Superior temporal gyrus (tissue), 1 donor: ENCODE measurements around the gene UAP1.

Experiments used
- DNase-seq: peaks from one replicate; pipeline ENCODE4 v3.0.0-alpha.2; 2016; ENCODE audit errors: extremely low spot score

Gene UAP1

DNA sequence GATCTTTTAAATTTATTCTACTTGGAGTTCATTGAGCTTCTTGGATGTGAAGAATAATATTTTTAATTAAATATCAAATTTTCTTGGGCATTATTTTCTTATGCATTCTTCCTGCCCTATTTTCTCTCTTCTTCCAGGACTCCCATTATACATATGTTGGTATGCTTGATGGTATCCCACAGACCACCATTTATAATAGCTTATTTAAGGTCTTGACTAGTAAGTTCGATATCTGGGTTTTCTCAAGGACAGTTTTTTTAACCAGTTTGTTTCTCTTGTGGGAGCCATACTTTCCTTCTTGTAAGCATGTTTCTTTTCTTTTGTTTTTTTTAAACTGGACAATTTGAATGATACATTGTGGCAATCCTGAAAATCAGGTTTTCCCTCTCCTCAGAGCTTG is 55.3 kb downstream of the UAP1 start:
- DNase-seq, result no peak

DNA sequence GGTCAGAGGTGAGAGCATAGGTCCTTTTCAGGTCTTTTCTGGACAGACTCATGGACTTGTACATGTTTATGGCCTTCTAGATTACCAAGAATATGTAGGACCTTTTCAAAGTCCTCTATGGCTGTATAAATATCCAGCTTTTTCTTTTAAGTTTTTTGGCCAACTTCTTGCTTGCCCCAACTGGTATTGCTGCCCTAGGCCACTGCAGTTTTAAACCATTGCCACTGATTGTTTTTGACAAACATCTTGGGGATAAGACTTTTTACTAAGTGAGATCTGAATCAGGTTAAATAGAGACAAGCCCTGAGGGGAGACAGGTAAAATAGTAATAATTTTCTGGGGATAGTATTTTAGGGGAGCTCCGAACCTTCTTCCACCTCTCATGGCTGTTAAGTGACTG is 56.0 kb downstream of the UAP1 start:
- DNase-seq, result no peak

DNA sequence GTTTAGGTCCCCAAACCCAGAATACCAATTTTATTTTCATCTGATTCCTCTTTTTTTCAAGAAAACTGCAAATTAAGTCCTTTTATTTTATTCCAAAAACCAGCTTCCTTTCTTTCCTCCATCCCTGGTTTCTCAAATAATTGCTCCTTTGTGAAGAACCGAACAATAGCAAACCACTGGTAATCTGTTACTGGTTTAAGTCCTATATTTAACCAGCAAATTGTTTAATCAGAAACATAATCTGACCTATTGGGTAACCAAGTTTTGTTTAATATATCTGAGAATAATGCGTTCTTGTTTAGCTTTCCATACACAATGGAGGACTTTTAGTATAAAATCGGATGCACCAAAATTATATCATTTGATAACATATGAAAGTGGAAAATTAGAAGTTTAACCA is 57.6 kb downstream of the UAP1 start:
- no peak for DNase-seq

DNA sequence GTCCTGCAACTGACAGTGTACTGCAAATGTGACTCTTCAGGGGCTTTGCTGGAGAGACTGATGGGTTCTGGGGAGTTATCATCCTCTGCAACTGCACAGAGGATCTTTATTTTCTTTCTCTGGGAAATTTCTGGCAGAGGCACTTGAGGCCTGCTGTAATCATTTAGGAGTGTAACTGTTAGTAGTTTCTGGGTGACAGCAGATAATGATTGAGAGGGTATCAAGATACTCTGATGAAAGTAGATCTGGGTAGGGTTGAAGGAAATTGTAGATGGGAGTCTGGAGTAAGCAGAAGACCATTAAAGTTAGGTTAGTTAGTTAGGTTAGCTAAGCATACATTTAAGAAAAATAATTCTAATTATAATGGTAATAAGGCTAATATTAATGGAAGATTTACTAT is 59.7 kb downstream of the UAP1 start:
- DNase-seq, result no peak

DNA sequence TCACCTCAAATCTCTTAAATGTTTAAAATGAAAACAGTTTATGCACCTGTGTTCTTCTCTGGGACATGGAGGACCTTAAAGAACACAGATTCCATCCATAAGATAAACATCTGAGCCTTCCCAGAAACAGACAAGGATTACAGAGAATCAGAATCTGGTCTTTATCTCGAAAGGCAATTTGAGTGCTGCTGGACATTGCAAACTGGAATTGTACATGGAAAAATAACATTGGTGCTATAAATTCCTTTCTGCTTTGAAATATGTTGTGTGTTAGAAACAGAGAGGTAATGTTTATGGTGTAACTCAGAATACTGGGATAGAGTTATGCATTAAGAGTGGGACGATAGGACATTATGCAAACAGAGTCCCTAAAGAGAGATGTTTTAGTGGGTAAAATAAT is 64.2 kb downstream of the UAP1 start:
- no peak for DNase-seq

DNA sequence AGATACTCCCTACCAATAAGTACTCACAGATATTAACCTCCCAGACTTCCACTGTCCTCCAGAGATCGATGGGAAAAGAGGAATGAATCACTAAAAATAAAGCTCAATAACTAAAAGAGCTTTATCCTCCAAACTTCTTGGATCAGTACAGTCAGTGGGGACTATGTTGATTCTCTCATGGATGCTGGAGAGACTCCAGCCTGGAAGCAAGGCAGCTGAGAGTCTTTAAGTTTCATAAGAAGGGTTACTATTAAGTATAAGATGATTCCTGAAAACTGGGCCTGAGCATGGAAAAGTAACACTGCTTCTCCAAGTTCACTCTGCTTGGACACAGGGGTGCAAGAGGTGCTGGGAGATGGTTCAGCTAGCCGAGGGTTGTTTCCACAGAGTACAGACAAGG is 64.6 kb downstream of the UAP1 start:
- DNase-seq, result no peak

DNA sequence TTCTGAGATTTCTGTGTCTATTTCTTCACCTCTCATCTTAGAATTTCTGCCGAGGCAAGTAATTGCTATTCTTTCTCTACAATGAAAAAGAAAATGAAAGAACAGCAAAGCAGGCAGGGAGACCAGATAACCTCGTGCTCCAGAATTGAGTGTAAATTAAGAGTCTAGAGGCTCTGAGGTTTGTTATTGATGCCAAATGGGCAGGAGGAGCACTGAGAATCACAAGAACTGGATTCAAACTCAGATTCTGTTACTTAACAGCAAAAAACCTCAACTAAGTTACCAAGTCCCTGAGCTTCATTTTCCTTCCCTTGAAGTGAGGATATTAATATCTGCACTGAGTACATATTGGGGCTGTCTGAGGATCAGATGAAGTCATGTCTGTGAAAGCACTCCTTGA is 65.2 kb downstream of the UAP1 start:
- no peak for DNase-seq

DNA sequence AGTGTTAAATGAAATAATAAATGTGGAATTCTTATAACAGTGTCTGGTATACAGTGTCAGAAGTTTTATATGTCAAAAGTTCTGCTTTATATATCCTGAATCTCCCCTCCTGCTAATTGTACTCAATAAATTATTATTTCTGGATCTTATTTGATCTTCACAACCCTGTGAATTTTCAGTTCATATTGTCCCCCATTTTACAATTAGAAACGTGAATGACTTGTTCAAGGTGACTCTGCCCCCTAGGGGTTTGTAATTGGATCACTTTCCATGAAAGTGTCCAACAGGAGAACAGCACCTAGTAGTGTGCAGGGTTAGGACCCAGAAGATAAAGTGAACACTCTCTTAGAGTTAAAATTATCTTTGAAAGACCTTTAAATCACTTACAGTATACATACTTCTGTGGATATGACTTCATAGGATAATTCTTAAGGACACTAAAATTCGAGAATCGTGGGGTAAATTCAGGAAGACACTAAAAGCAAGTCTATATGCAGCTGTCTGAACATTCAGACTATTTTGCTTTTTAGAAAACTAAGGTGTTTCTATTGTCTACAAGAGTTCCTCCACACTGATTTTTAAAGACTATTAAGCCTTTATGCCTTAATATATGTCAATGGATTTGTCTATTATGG is 66.3 kb downstream of the UAP1 start:
- no peak for DNase-seq

DNA sequence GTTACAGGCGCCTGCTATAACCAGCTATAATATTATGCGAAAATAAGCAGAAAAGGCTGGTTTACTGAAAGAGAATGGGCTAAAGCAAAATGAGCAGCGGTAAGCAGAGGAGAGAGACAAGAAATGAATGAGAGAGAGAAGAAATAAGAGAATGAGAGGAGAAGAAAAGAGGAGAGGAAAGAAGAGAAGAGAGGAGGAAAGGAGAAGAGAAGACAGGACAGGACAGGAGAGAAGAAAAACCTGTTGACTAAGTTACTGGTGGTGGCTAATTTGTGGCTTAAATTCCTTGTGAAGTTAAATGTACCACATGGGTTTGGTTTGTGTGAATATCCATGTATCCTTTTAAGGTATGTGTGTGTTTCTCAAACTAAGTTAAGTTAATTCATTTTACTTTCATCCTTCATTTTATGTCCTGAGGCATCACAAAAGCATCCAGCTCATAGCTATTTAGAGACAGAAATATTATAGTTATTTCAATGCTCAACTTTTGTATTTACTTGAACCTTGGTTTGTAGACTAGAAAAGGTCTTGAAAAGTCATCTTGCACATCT is 67.6 kb downstream of the UAP1 start:
- no peak for DNase-seq

DNA sequence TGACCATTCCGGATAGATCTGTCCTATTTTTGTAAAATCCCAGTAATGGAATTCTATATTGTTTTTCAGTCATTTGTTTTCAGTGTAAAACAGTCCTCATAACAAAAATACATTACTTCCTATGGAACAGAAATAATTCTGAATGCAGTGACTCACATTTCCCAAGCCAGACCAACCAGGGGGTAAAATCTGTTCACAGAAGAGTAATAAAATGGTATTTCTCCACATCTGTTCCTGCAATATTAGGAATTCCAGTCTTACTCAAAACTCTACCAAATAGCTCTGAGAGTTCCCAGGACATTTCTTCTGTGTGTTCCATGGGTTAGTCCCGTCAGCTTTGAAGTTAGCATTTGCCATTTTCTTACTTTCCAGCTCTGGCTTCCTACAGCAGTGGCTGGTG is 68.1 kb downstream of the UAP1 start:
- no peak for DNase-seq

DNA sequence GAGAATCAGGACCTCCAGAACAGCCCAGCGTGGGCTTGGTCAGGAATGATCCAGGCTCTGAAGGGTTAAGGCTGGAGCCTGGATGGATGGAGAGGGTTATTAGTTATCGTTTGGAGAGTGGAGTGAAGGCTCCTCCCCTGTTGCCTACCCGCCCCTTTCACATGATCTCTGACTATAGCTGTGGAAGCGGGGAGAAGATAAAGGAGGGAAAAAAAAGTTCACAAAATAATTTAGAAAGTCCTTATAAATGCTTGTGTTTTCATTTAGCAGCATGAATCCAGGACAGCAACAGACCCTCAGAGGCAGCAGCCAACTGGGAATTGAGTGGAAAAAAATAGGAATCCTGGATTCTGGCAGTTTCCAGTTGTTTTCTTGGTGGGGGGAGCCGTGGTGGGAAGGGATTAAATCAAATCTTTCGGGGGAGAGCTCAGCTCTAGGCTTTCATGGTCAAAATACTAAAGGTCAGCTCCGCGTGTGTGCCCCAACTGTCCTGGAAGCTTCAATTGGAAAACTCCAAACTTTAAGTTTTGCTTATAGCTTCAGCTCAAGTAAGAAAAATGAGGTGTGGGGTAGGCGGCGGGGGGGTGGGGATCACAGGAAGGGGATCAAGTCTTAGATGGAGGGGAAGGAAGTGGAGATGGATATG is 70.1 kb downstream of the UAP1 start:
- no peak for DNase-seq

DNA sequence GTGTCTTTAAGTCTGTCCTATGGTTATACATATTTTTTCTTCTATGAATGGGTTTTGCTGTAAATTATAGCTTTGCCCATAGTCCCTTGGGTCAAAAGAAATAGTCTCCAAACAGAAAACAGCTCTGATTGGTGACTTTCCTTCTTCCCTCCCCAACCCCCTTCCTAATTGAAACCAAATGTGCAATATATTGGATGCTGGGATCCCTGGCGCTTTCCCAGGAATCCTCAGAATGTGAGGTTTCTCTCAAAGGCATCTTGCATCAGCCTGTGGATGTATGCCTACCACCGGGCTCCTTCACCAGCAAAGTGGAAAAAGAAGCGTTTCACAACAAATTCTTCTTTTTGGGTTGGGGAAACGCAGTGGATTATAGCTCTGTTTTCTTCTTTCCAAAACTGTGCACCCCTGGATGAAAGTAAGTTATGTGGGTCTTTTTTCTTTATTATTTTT is 70.7 kb downstream of the UAP1 start, which contains the start of gene DDR2:
Gene DDR2, plus strand, starts transcription at position 248 of the 450 bp plus-strand sequence. CDS start 86,600 bp downstream, outside the sequence.
- no peak for DNase-seq

DNA sequence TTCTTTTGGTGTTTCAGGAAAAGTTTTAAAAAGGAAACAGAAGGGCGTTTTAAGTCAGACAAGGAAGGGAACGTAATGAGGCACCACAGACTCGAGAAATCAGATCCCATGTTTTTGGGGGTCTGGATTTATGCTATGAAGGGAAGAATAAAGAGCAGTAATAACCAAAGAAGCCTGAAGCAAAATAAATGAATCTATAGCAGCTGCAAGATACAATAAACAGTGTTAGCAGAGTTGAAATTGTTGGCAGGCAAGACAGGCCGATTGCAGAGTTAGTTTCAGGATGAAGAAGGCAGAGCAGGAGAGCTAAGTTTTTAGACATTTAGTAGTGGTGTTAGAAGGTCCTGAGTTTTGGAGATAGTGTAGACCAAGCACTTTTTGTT is 71.2 kb downstream of the UAP1 start:
- no peak for DNase-seq

DNA sequence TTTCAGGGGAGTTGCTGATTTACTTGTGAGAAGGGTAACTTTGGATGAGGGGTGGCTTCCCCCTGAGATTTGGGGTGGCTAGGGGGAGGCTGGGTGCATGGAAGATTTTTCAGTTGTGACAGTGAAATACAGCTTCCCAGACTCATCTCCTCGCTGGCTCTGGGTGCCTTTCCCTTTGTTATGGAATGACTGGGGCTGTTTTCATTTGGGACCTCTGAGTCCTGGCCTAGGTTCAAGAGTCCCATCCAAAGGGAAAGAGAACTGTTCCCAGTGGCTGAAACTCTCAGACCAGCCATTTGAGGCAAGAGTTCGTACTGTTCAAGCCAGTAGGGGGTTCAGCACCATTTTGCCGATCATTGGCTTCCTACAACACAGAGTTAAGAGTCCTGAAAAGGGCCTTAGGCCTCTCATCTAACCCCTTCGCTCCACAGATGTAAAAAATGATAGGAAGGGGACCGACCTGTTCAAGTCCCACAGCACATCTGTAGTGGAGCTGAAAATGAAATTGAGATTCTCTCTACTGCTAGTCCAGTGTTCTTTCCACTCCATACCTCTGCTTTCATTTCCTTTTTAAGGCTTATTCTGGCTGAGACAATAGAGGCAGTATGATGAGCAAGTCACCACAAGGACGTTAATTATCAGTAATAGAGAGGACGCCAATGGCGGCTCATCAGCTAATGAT is 71.7 kb downstream of the UAP1 start:
- DNase-seq, result no peak

DNA sequence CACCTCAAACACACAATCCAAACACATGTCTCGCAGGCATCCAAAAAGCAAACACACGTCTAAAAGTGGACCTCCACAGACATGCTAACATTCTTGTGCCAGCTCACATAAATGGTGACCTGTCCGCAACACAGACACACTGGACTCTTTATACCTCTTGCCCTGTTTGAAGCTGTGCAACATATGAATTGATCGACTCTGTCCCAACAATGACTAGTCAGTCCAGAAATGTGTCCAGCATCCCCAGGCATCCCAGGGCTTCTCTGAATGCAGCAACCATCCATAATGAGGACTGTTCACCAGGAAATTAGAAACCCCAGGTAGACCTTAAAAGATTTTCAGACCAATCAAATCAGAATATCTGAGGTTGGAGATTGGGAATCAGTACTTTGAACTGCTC is 73.9 kb downstream of the UAP1 start:
- no peak for DNase-seq

DNA sequence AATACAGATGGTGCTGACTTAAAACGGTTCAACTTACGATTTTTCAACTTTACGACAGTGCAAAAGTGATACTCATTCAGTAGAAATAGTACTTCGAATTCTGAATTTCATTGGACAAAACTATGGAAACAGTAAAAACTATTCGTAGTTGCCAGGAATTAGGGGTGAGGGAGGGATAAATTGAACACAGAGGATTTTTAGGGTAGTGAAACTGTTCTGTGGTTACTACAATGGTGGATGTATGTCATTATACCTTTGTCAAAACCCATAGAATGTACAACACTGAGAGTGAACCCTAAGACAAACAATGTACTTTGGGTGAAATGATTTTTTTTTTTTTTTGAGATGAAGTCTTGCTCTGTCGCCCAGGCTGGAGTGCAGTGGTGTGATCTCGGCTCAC is 78.2 kb downstream of the UAP1 start:
- DNase-seq, result no peak

DNA sequence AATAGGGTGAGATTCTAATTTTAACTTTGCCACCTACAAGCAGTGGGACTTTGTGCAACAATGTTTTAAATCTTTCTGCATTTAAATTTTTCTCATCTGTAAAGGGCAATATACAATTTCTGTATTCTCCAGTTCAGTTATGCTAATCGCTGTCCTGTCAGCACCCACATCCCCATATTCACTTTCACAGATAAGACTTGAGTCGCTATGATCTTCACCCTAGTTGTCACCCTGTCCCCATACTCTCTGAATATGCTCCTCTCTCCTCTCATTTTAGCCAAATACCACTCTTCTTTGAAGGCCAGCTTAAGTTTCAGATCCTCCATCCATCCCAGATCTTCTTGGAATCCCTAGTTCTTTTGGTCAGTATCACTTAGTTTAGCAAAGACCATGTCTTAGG is 79.6 kb downstream of the UAP1 start:
- no peak for DNase-seq

DNA sequence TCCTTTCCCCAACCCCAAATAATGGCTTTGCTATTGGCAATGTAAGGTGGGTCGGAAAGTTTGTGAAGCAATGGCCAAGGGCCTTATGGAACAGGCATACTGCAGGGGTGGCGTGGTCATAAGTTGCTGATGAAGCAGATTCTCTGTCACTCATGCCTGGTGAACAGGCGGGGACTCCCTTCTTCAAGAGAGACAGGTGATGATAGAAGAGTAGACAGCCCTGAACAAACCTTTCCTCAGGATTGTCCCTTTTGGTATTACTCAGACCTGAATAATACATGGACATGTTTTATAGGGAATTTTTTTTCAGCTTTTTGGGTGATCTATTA is 83.4 kb downstream of the UAP1 start:
- no peak for DNase-seq

DNA sequence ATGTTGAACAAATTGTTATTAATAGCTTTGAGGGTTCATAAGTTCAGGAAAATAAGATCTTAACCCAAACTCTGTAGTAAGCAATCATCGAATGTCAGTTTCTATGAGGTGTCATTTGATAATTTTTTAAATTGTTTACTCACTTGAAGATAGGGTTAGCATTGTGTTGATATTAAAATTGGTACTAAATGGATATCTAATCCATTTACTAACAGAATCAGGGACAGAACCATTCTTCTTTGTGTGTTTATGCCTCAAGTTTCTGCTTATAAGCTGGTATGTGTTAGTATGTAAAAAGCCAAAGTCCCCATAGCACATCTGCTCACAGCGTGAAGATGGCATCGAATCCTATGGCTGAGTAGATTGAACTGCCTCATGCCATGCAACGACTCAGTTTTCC is 84.1 kb downstream of the UAP1 start:
- no peak for DNase-seq

DNA sequence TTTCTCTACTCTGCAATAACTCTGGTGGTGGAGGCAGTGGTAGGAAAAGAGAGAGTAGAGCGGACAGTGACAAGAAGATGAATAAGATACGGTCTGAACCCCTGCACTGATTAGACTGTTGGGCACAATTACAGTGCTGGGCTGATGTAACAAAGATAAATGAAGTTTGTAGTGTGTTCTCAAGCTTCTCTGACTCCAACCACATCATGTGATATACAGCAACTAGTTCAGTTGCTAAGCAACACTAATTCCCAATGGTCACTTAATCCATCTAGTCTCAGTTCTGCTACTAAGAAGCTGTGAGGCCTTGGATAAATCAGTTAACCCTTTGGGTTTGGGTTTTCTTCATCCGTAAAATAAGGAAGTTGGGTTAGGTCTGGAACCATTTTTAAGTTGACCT is 88.1 kb downstream of the UAP1 start:
- DNase-seq, result no peak
